ENCODE measurements around the gene TTC28. TPM values are rescaled to one million over a fixed set of nuclear protein-coding genes. Genes with fewer than 3 reads are reported as not detected.

Gene TTC28
- polyA plus RNA-seq, 1 donor from 2014 or later, result 14.8 TPM

GRCh38 chr22:28414913-28415312 is 264.7 kb downstream of the TTC28 start:
- H3K9me2 ChIP-seq (ENCODE audit: insufficient read depth, low read length), result no peaks in the 10 kb centered on the region
- no peaks in the 10 kb centered on the region for H3F3A ChIP-seq (ENCODE audit: insufficient read depth, low read length, poor library complexity, severe bottlenecking)
- TF ChIP-seq POLR2AphosphoS5 (IDR thresholded peaks at IDR 0.05) (no peak), MXI1 (conservative IDR thresholded peaks at IDR 0.05; ENCODE audit: poor library complexity, severe bottlenecking) (no peak), CTCF (IDR thresholded peaks at IDR 0.05; ENCODE audit: poor library complexity, severe bottlenecking) (no peak), TAF1 (IDR thresholded peaks at IDR 0.05; ENCODE audit: low read depth) (no peak), EZH2 (IDR thresholded peaks at IDR 0.05; ENCODE audit: borderline replicate concordance, insufficient read depth, low read length, poor library complexity, severe bottlenecking) (no peak)
- H4K20me1 ChIP-seq (ENCODE audit: insufficient read depth), result no peaks in the 10 kb centered on the region
- no peaks in the 10 kb centered on the region for H3K9me3 ChIP-seq (ENCODE audit: low read length)
- no peak overlapping the region for H3K27ac ChIP-seq (ENCODE audit: low read length)
- no peak overlapping the region for H3K9ac ChIP-seq (ENCODE audit: low read length)
- no peak overlapping the region for H2AFZ ChIP-seq (ENCODE audit: low read depth, low read length)
- no peak overlapping the region for H3K4me2 ChIP-seq (ENCODE audit: low read length)
- H3K4me3 ChIP-seq (ENCODE audit: low read length), result no peak overlapping the region
- H3K36me3 ChIP-seq (ENCODE audit: insufficient read depth, low read length), result no peaks in the 10 kb centered on the region
- H3K27me3 ChIP-seq (ENCODE audit: insufficient read depth, low read depth, low read length), result no peaks in the 10 kb centered on the region
- peaks cover 31% of the 10 kb centered on the region for H3K79me2 ChIP-seq (replicated peaks; ENCODE audit: insufficient read depth, low read length)

DNA sequence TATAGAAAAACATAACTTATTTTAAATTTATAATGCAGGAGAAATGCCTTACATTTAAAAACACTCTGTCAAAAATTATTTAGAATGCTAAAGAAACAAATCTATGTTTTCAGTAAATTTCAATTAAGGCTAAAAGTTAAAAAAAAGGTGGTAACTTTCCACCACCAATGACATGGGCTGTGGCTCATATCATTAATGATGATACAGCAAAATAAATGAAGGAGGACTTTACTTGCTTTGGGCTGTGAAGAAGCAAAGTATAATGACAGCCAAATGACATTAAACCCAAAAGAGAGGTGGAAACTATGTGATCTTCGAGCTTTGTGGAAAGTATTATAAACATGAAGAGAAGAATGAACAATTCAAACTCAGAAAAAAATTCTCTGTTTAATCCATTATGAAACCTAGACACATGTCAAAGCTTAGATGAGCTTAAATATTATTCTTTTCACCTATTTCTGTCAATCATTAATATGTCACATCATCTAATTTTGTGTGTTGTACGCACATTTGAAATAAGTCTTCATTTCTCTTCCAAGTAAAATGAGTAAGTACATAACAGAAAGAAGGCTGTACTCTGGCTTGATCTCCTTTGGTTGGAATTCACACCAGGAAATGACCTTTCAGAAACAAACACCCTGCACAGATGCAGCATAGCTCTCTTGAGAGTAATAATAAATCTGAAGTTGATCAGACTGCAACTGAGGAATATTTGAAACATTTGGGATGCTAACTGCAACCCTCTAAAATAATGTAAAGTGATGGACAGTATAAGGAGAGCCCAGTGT is 265.8 kb downstream of the TTC28 start:
- no peak overlapping the region for H3K27ac ChIP-seq (ENCODE audit: low read length)
- H3K9me3 ChIP-seq (ENCODE audit: low read length), result no peaks in the 10 kb centered on the region
- TF ChIP-seq EP300 (conservative IDR thresholded peaks at IDR 0.05; ENCODE audit: poor library complexity, severe bottlenecking), result peak; percentile 48
- TF ChIP-seq TAF1 (IDR thresholded peaks at IDR 0.05; ENCODE audit: low read depth), result no peak
- peak; percentile 18 for TF ChIP-seq POLR2AphosphoS5 (IDR thresholded peaks at IDR 0.05)
- TF ChIP-seq RAD21 (conservative IDR thresholded peaks at IDR 0.05), result no peak
- H3K79me2 ChIP-seq (replicated peaks; ENCODE audit: insufficient read depth, low read length), result peaks cover 31% of the 10 kb centered on the region
- no peaks in the 10 kb centered on the region for H3K27me3 ChIP-seq (ENCODE audit: insufficient read depth, low read depth, low read length)
- no peak overlapping the region for H2AFZ ChIP-seq (ENCODE audit: low read depth, low read length)
- H3K4me2 ChIP-seq (ENCODE audit: low read length), result no peak overlapping the region
- H3K9ac ChIP-seq (ENCODE audit: low read length), result no peak overlapping the region
- H3K4me3 ChIP-seq (ENCODE audit: low read length), result no peak overlapping the region
- H3F3A ChIP-seq (ENCODE audit: insufficient read depth, low read length, poor library complexity, severe bottlenecking), result no peaks in the 10 kb centered on the region
- no peaks in the 10 kb centered on the region for H4K20me1 ChIP-seq (ENCODE audit: insufficient read depth)
- no peaks in the 10 kb centered on the region for H3K9me2 ChIP-seq (ENCODE audit: insufficient read depth, low read length)
- H3K36me3 ChIP-seq (ENCODE audit: insufficient read depth, low read length), result no peaks in the 10 kb centered on the region

- TF ChIP-seq MXI1 (conservative IDR thresholded peaks at IDR 0.05; ENCODE audit: poor library complexity, severe bottlenecking) (no peak), RAD21 (conservative IDR thresholded peaks at IDR 0.05) (no peak), TAF1 (IDR thresholded peaks at IDR 0.05; ENCODE audit: low read depth) (no peak), REST (IDR thresholded peaks at IDR 0.05; ENCODE audit: borderline replicate concordance) (no peak), EZH2 (IDR thresholded peaks at IDR 0.05; ENCODE audit: borderline replicate concordance, insufficient read depth, low read length, poor library complexity, severe bottlenecking) (no peak), CTCF (IDR thresholded peaks at IDR 0.05; ENCODE audit: poor library complexity, severe bottlenecking) (no peak), POLR2AphosphoS5 (IDR thresholded peaks at IDR 0.05) (no peak), SMC3 (conservative IDR thresholded peaks at IDR 0.05; ENCODE audit: poor library complexity) (no peak), EP300 (conservative IDR thresholded peaks at IDR 0.05; ENCODE audit: poor library complexity, severe bottlenecking) (no peak)
- Histone ChIP-seq H3K9me2 (ENCODE audit: insufficient read depth, low read length) (no peaks in the 10 kb centered on the region), H3K27ac (ENCODE audit: low read length) (no peak overlapping the region), H3K9ac (ENCODE audit: low read length) (no peak overlapping the region), H3K79me2 (replicated peaks; ENCODE audit: insufficient read depth, low read length) (peaks cover 34% of the 10 kb centered on the region), H3K4me2 (ENCODE audit: low read length) (no peak overlapping the region), H3F3A (ENCODE audit: insufficient read depth, low read length, poor library complexity, severe bottlenecking) (no peaks in the 10 kb centered on the region), H3K9me3 (ENCODE audit: low read length) (no peaks in the 10 kb centered on the region), H2AFZ (ENCODE audit: low read depth, low read length) (no peak overlapping the region), H3K36me3 (ENCODE audit: insufficient read depth, low read length) (no peaks in the 10 kb centered on the region), H3K4me3 (ENCODE audit: low read length) (no peak overlapping the region), H3K27me3 (ENCODE audit: insufficient read depth, low read depth, low read length) (no peaks in the 10 kb centered on the region), H4K20me1 (ENCODE audit: insufficient read depth) (no peaks in the 10 kb centered on the region)
These were observed 267.5 kb downstream of the TTC28 start for GRCh38 chr22:28412109-28412508.

Measured in neural cell (in vitro differentiated cells).